HG03196 (cell line): ENCODE measurements around the gene RNF141.

ENCODE experiments used
- ATAC-seq: cut with Tn5 transposase; IDR thresholded peaks from one replicate; pipeline ENCODE4 v1.9.1; 2021; ENCODE audit not compliant: unreplicated experiment

The RNF141 gene

GRCh38 chr11:10483174-10483573 lies 57.8 kb downstream of the RNF141 start:
- no peak for ATAC-seq

- no peak for ATAC-seq
Observed at GRCh38 chr11:10481560-10482349, 59.2 kb downstream of the RNF141 start.

GRCh38 chr11:10480760-10481159 lies 60.2 kb downstream of the RNF141 start:
- no peak for ATAC-seq

DNA sequence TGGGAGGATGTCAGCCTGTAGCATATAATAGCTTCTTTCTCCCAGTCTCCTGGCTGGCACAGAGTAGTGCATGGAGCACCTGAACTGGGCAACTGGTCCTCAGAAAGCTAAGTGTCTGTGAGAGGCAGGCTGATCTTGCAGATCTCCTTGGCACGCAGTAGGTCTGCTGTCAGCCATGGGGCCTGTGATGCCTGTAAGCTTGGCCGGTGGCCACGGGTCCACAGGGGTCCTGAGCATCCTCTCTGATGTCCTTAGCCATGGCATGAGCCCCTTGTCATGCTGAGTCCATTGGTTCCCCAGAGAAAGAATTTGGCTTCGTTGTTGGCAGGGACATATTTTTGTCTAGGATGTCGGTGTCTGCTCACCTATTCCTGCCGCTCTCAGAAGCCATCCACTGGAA lies 61.0 kb downstream of the RNF141 start:
- ATAC-seq, result no peak

DNA sequence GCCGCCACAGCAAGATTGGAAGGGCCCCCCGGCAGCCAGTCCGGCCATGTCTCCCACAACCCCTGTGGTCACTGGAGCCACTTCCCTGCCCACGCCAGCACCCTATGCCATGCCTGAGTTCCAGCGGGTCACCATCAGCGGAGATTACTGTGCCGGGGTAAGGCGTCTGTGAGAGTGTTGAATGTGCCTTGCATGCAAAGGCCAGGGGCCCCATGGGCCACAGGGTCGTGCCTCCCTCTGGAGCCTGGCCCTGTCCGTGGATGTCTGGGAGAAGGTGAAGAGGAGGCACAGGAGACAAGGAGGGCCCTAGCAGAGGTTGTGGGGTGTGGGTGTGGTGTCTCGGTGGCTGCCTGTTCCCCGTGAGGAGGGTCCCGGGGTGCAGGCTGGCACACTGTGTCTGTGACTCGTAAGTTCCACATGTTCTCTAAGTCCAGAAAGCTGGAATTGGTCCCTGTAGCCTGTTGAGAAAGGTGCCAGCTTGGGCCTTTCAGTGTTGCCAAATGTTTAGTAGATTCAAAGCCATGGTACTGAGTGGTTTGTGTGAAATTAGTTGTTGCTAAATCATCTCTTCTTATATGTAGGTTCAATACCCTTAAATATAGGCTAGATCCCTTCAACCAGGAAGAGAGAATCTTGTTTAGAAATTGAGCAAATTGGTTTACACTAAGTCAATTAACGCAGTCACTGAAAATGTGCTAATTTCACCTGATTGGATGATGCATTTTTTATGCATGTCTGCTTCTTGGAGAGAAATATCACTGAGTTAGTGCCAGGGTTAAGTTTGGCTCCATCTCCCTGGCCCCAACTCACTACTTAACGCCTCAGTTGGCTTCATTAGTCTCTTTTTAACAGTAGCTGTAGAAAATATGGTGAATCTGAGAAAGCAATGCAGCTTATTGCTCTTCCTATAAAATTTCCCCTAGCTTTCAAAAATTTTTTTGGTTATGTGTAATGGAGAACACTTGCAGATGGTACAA lies 62.1 kb downstream of the RNF141 start:
- no peak for ATAC-seq

DNA sequence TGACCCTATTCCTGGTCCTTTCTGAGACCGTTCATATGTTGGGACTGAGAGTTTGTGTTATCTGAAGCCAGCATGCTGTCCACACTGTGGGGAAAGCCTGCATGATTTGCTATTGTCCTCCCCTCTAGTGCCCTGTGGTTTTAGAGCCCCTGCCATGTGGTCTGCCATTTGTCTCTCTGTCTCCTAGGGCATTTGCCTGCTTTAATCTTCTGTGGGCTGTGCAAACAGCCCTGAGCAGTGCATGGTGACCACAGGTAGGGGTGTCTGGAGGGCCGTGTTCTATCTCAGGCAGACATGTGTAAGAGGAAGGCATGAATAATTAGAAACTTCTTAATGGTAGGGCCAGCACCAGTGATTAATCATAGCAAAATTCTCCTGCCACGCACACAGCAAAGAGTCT lies 62.9 kb downstream of the RNF141 start:
- ATAC-seq, result no peak

GRCh38 chr11:10477690-10478046 lies 63.3 kb downstream of the RNF141 start:
- ATAC-seq, result no peak

- ATAC-seq, result no peak
Observed at GRCh38 chr11:10476927-10477689, 63.9 kb downstream of the RNF141 start.

DNA sequence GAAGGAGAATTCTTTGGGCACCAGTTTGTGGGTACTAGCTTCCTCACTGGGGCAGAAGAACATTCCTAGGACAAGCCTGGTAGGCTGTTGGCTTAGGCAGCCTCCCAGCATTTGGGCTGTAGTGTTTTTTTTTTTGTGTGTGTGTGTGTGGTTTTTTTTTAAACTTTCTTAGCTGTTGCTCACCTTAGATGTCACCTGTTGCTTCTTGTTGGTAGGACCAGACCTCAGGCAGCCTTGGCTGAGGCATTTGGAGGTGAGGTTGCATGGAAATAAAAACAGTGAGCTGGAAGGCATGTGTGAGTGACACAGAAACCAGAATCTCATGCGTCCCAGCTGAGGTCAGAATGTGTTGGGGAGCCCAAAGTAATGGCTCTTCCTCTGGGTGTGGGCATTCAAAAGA lies 64.6 kb downstream of the RNF141 start:
- no peak for ATAC-seq

DNA sequence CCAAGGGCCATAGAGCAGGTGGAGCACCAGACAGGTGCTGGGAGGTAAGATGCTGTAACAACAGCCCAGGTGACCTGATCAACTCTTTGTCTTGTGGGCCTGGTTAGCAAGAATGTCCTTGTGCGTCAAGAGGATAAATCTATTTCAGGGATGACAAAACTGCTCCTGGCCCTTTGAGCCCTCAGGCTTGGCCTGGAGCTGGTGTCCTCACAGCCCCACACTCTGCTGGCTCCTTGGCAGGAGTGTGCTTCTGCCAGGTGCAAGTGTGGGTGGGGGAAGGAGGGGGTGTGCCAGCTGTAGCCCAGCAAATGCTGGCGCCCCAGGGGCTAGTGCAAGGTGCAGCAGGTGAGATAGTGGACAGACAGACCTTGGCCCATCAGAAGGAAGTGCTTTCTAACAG lies 66.4 kb downstream of the RNF141 start:
- no peak for ATAC-seq

- no peak for ATAC-seq
Observed at GRCh38 chr11:10473371-10473770, 67.6 kb downstream of the RNF141 start.

DNA sequence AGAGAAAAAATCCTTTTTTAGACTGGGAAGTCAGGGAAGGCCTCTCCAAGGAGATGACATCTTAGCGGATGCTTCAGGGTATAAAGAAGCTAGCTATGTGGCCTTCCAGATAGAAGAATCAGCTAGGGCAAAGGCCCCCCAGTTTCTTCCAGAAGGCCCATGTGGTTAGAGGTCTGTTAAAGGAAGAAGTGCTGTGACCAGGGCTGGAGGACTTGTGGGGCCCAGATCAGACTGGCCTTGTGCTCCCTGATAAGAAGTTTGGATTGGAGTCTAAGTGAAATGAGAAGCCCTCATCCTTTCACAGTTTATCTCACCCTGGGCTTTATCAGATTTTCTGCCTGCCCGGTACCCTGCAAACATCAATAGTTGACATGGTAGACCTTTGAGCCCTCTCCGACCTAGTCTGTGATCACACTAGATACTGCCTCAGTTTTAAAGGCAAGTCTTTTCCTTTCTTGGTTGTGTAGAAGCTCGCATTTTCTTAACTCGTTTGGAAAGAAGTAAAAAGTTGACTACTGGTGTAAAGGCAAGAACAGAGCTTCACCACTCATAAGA lies 78.2 kb downstream of the RNF141 start:
- no peak for ATAC-seq
